GM18520 (cell line): ENCODE data around the gene RAD51B.

Source experiments
- ATAC-seq: cut with Tn5 transposase; IDR thresholded peaks from one replicate; pipeline ENCODE4 v1.9.1; 2021; ENCODE audit not compliant: unreplicated experiment

The RAD51B gene

GRCh38 chr14:68576031-68576430, 756.5 kb downstream of the RAD51B start:
- ATAC-seq, result no peak

- ATAC-seq, result no peak
Measured at GRCh38 chr14:68576496-68577244, 757.1 kb downstream of the RAD51B start.

- no peak for ATAC-seq
Measured at GRCh38 chr14:68577802-68578541, 758.4 kb downstream of the RAD51B start.

GRCh38 chr14:68578597-68578996, 759.0 kb downstream of the RAD51B start:
- ATAC-seq, result no peak

GRCh38 chr14:68580096-68580645, 760.6 kb downstream of the RAD51B start:
- no peak for ATAC-seq

- ATAC-seq, result no peak
Measured at GRCh38 chr14:68580671-68581070, 761.1 kb downstream of the RAD51B start.

- ATAC-seq, result no peak
Measured at GRCh38 chr14:68583548-68584280, 764.1 kb downstream of the RAD51B start.

- no peak for ATAC-seq
Measured at GRCh38 chr14:68584786-68585185, 765.2 kb downstream of the RAD51B start.

GRCh38 chr14:68585690-68586089, 766.1 kb downstream of the RAD51B start:
- no peak for ATAC-seq

GRCh38 chr14:68586896-68587751, 767.5 kb downstream of the RAD51B start:
- ATAC-seq, result no peak

GRCh38 chr14:68587931-68588330, 768.4 kb downstream of the RAD51B start:
- ATAC-seq, result no peak

GRCh38 chr14:68589447-68590200, 770.0 kb downstream of the RAD51B start:
- no peak for ATAC-seq

GRCh38 chr14:68590201-68590522, 770.6 kb downstream of the RAD51B start:
- no peak for ATAC-seq

GRCh38 chr14:68591786-68592185, 772.2 kb downstream of the RAD51B start:
- ATAC-seq, result no peak

- ATAC-seq, result no peak
Measured at GRCh38 chr14:68592948-68593556, 773.5 kb downstream of the RAD51B start.

GRCh38 chr14:68593806-68594536, 774.4 kb downstream of the RAD51B start:
- ATAC-seq, result no peak

GRCh38 chr14:68594737-68595380, 775.3 kb downstream of the RAD51B start:
- ATAC-seq, result no peak

- ATAC-seq, result no peak
Measured at GRCh38 chr14:68596211-68596610, 776.6 kb downstream of the RAD51B start.
